Right lobe of liver (tissue), 6 donors: ENCODE measurements around the gene LSP1. TPM values are rescaled to one million over a fixed set of nuclear protein-coding genes. Genes with fewer than 3 reads are reported as not detected.

Experiments used
- ATAC-seq, 4 donors: fragments of 200-7000 bp; cut with Tn5 transposase; one replicate each; pipeline ENCODE4 v1.9.1; 2020; ENCODE audit warnings: mild to moderate bottlenecking in 4 of 4, moderate library complexity in 4 of 4
- DNase-seq, 3 donors: peaks; one replicate each; pipeline ENCODE4 v3.0.0-alpha.2; 2020
- H3K27ac ChIP-seq, 3 donors: fragments of 200-600 bp; one replicate each; pipeline ENCODE4 v1.8.0; 2022
- H3K27me3 ChIP-seq, 2 donors: fragments of 200-600 bp; one replicate each; pipeline ENCODE4 v1.8.0; 2022
- H3K36me3 ChIP-seq, 4 donors: fragments of 200-600 bp; sonication (generic) in 1 of 4; one replicate each; pipeline versions ENCODE4 v1.5.1 to v1.8.0; 2017 to 2022; ENCODE audit warnings: control low read depth in 1 of 4
- H3K4me1 ChIP-seq, 4 donors: fragments of 200-600 bp; sonication (generic) in 1 of 4; one replicate each; pipeline versions ENCODE4 v1.5.1 to v1.8.0; 2017 to 2022; ENCODE audit warnings: control low read depth in 1 of 4
- H3K4me3 ChIP-seq, 3 donors: fragments of 200-600 bp; one replicate each; pipeline ENCODE4 v1.8.0; 2022
- H3K9me3 ChIP-seq, 4 donors: fragments of 200-600 bp; sonication (generic) in 1 of 4; one replicate each; pipeline versions ENCODE4 v1.5.1 to v1.8.0; 2017 to 2022; ENCODE audit warnings: control low read depth in 1 of 4
- POLR2A ChIP-seq: fragments of 450-650 bp; IDR thresholded peaks from one replicate; pipeline ENCODE4 v1.6.1; 2017; ENCODE audit warnings: antibody characterized with exemption, mild to moderate bottlenecking
- WGBS: methylation state at CpG from one replicate; pipeline ENCODE4 v1.1.6; 2018; ENCODE audit warnings: low coverage, low lambda C conversion rate; ENCODE audit not compliant: insufficient coverage; ENCODE audit errors: missing lambda C conversion rate; 5-methylcytosine and 5-hydroxymethylcytosine counted together
- intact Hi-C, 2 donors: fragments of 100-400 bp; cut with DNase I; formaldehyde crosslinking; loops; one replicate each; pipeline versions ENCODE4 v1.11.2 to v1.14.1; 2022
- total RNA-seq, 6 experiments: library from RNA; depleted of rRNA in 2 of 6; stranded (reverse); fragments of >200 nt in 2 of 6; fragmentation: NEBNext Ultra II Directional in 3 of 6; extraction: Animal tissue kit (Norgen Biotek cat#: 25700) in 3 of 6; gene quantifications; one replicate each; pipeline versions ENCODE4 v1.1.0 to v1.2.4, GENCODE V29; 2016 to 2023
- TF ChIP-seq, protein P1 (sequence below), 4 donors: fragments of 200-600 bp in 3 of 4; fragments of 450-650 bp in 1 of 4; IDR thresholded peaks; one replicate each; pipeline versions ENCODE4 v1.5.1 to v1.8.0; 2016 to 2022; ENCODE audit warnings: antibody characterized with exemption in 4 of 4, mild to moderate bottlenecking in 2 of 4
- donor health status: DM: no; HTN: yes; CAD: no.
- donor health status: DM: no; HTN: no; CAD: no.
- donor health status: DM: no; HTN: no; CAD: no.
- donor health status: DM: no; HTN: yes; CAD: no.
- donor health status: DM: no; HTN: yes; CAD: no.

Gene LSP1
- total RNA-seq, 6 experiments from 2014 or later: 2.3 to 20.6 (median 8.8) TPM

DNA sequence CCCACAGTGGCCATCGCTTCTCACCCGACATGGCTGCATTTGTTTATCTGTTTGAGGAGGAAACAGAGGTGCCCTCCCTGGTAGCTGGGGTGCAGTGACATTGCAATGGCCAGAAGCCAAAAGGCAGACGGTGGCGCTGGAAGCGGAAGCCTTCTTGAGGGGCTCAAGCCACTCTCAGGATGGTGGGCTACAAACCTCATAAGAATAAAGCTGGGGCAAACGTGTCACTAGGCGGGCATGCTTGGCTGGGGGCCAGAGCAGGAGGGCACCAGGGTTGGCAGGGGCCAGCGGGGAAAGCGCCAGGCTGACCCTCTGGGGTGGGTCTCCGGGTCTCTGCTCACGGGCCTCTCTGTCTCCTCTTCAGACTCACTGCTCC, 79.2 kb downstream of the LSP1 start:
- DNase-seq: peak in 2 of 3 donors; percentile 13 to 48
- no peaks in the 10 kb centered on the region for H3K9me3 ChIP-seq

DNA sequence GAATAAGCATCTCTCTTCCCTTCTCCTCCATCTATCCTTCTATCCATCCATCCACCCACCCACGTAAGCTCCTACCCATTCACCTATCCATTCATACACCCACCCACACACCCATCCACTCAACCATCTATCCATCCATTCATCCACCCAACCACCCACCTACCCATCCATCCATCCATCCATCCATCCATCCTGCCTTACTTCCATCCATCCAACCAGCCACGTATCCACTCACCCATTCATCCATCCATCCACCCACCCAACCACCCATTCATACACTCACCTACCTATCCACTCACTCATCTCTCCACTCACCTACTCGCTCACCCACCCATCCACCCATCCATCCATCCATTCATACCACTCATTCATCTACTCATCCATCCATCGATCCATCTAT, 79.8 kb downstream of the LSP1 start:
- WGBS: 86% methylated on average over 4 of the region's 4 CpGs
- no peak overlapping the region for H3K27ac ChIP-seq
- H3K9me3 ChIP-seq: no peaks in the 10 kb centered on the region
- DNase-seq: peak in 2 of 3 donors; percentile 0 to 9
- no peaks in the 10 kb centered on the region for H3K36me3 ChIP-seq
- no peaks in the 10 kb centered on the region for H3K4me1 ChIP-seq
- no peaks in the 10 kb centered on the region for H3K27me3 ChIP-seq
- TF ChIP-seq POLR2A: no peak
- TF ChIP-seq, protein P1, sequence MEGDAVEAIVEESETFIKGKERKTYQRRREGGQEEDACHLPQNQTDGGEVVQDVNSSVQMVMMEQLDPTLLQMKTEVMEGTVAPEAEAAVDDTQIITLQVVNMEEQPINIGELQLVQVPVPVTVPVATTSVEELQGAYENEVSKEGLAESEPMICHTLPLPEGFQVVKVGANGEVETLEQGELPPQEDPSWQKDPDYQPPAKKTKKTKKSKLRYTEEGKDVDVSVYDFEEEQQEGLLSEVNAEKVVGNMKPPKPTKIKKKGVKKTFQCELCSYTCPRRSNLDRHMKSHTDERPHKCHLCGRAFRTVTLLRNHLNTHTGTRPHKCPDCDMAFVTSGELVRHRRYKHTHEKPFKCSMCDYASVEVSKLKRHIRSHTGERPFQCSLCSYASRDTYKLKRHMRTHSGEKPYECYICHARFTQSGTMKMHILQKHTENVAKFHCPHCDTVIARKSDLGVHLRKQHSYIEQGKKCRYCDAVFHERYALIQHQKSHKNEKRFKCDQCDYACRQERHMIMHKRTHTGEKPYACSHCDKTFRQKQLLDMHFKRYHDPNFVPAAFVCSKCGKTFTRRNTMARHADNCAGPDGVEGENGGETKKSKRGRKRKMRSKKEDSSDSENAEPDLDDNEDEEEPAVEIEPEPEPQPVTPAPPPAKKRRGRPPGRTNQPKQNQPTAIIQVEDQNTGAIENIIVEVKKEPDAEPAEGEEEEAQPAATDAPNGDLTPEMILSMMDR (IDR thresholded peaks at IDR 0.05): no peak
- intact Hi-C loops: no loop called here
- H3K4me3 ChIP-seq: no peak overlapping the region
- no peak for ATAC-seq

More for the DNA sequence above, 79.2 kb downstream of the LSP1 start:
- Histone ChIP-seq H3K4me1 (no peaks in the 10 kb centered on the region), H3K27ac (no peak overlapping the region), H3K36me3 (no peaks in the 10 kb centered on the region), H3K27me3 (no peaks in the 10 kb centered on the region), H3K4me3 (no peak overlapping the region)
- no peak for ATAC-seq
- TF ChIP-seq, protein P1 (IDR thresholded peaks at IDR 0.05): no peak
- no peak for TF ChIP-seq POLR2A
- 82% methylated on average over 5 of the region's 11 CpGs for WGBS
- intact Hi-C loops: no loop called here

DNA sequence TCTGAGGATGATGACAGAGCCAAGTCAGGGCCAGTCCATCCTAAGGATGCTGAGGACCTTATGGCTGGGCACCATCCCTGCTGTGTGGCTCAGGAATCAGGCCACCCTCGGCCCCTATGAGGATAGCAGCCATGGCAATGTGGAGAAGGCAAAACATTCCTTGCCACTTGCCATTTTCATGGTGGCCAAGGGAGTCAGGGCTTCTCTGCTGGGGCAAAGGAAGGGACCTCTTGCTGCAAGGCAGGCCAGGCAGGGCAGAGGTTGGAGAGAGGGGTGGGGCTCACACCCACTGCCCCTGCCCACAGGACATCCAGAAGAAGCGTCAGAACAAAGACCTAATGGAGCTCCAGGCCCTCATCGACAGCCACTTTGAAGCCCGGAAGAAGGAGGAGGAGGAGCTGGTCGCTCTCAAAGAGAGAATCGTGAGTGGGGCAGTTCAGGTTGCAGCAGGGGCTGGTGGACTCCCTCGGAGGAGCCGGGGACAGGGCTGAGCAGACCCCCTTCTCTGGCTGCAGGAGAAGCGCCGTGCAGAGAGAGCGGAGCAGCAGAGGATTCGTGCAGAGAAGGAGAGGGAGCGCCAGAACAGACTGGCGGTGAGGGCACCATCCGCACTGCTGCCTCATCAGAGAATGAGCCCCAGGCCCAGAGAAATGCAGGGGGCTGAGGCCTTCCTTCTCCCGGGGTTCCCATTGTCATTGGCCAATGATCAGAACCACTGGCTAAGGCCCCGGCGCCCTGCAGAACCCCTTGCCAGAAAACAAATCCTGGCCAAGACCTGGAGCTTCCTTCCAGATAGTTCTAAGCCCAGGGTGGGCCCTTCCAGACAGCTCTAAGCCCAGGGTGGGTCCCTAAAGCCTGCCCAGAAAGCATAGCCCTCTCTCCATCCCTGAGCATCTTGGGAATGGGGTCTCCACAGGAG, 80.8 kb downstream of the LSP1 start:
- ATAC-seq: no peak
- Histone ChIP-seq H3K4me3 (no peak overlapping the region), H3K36me3 (no peaks in the 10 kb centered on the region), H3K27me3 (no peaks in the 10 kb centered on the region), H3K4me1 (no peaks in the 10 kb centered on the region), H3K9me3 (no peaks in the 10 kb centered on the region), H3K27ac (no peak overlapping the region)
- 62% methylated on average over 4 of the region's 18 CpGs for WGBS
- TF ChIP-seq POLR2A: no peak
- TF ChIP-seq, protein P1 (IDR thresholded peaks at IDR 0.05): no peak
- intact Hi-C loops: no loop called here
- DNase-seq: peak; percentile 6 to 42 (median 14)

DNA sequence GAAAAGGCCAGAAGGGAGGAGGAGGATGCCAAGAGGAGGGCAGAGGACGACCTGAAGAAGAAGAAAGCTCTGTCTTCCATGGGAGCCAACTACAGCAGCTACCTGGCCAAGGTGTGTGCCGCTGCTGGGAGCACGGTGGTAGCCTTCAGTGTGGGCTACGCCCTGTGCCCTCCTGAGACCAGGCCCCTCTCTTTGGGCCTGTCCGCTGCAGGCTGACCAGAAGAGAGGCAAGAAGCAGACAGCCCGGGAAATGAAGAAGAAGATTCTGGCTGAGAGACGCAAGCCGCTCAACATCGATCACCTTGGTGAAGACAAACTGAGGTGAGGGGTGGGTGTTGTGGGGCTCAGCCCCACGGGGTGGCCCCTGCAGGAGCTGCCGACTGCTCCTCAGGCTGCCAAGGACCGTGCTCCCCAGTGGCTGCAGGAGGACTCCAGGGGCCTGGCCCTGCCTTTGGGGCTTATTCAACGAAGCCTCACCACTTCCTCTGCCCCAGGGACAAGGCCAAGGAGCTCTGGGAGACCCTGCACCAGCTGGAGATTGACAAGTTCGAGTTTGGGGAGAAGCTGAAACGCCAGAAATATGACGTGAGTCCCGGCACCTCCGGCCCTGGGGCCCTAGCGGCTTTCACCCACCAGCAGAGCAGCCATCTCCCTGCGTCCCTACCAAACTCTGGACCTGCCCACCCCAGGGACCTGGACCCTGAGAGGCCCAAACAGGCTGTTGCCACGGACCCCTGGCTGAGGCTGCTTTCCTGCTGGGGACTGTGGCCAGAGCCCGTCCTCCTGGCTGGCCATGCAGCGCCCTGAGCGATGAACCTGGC, 81.7 kb downstream of the LSP1 start:
- no peaks in the 10 kb centered on the region for H3K27me3 ChIP-seq
- WGBS: 88% methylated on average over 5 of the region's 24 CpGs
- DNase-seq: peak; percentile 11 to 43 (median 35)
- H3K9me3 ChIP-seq: no peaks in the 10 kb centered on the region
- intact Hi-C loops: no loop called here
- H3K36me3 ChIP-seq: no peaks in the 10 kb centered on the region
- no peaks in the 10 kb centered on the region for H3K4me1 ChIP-seq
- ATAC-seq: no peak
- TF ChIP-seq, protein P1 (IDR thresholded peaks at IDR 0.05): no peak
- no peak for TF ChIP-seq POLR2A
- no peak overlapping the region for H3K4me3 ChIP-seq
- no peak overlapping the region for H3K27ac ChIP-seq
